Keratinocyte (primary cell): ENCODE data around the gene CLCN3. TPM values are rescaled to one million over a fixed set of nuclear protein-coding genes. Genes with fewer than 3 reads are reported as not detected.

Experiments
- DNase-seq: peaks from one replicate; pipeline ENCODE4 v3.0.0-alpha.2; 2011; ENCODE audit warnings: low read depth, missing footprints, low spot score
- FAIRE-seq: peaks from 2 replicates; lab custom pipeline; 2011; peaks lifted over from hg19 to GRCh38; lab: Jason Lieb, UNC
- H2AFZ ChIP-seq: 2 replicates; pipeline ENCODE4 v1.6.0; 2012; ENCODE audit warnings: low read length, control low read depth, inconsistent platforms; ENCODE audit not compliant: control insufficient read depth
- H3K27ac ChIP-seq: 2 replicates; pipeline ENCODE4 v1.5.1; 2011; ENCODE audit warnings: low read length; ENCODE audit not compliant: control insufficient read depth, insufficient read depth
- H3K27me3 ChIP-seq: 3 replicates; pipeline ENCODE4 v1.6.0; 2011; ENCODE audit warnings: low read length; ENCODE audit not compliant: control insufficient read depth, insufficient read depth; ENCODE audit errors: extremely low read depth
- H3K36me3 ChIP-seq, 2 experiments: 2 replicates in 1 of 2; 3 replicates in 1 of 2; pipeline ENCODE4 v1.5.1; 2011; ENCODE audit warnings: low read length in 2 of 2, mild to moderate bottlenecking in 1 of 2; ENCODE audit not compliant: control insufficient read depth in 2 of 2, insufficient read depth in 2 of 2; ENCODE audit errors: extremely low read depth in 1 of 2
- H3K4me1 ChIP-seq: 3 replicates; pipeline ENCODE4 v1.5.1; 2011; ENCODE audit warnings: low read length; ENCODE audit not compliant: control insufficient read depth, insufficient read depth; ENCODE audit errors: extremely low read depth
- H3K4me2 ChIP-seq: 3 replicates; pipeline ENCODE4 v1.6.0; 2011; ENCODE audit warnings: low read depth, low read length; ENCODE audit not compliant: control insufficient read depth, insufficient read depth; ENCODE audit errors: extremely low read depth
- H3K4me3 ChIP-seq, 3 experiments: fragments of 200-600 bp in 1 of 3; sonication (generic) in 1 of 3; 2 replicates in 2 of 3; 3 replicates in 1 of 3; pipeline ENCODE4 v1.5.1; 2011 to 2016; ENCODE audit warnings: low read length in 3 of 3, mild to moderate bottlenecking in 3 of 3, control low read depth in 2 of 3, inconsistent platforms in 1 of 3, low read depth in 1 of 3, mixed read lengths in 1 of 3, mixed run types in 1 of 3, moderate library complexity in 1 of 3; ENCODE audit not compliant: control insufficient read depth in 2 of 3, insufficient read depth in 2 of 3; ENCODE audit errors: extremely low read depth in 1 of 3
- H3K79me2 ChIP-seq: 2 replicates; pipeline ENCODE4 v1.6.0; 2012; ENCODE audit warnings: low read length; ENCODE audit not compliant: control insufficient read depth, insufficient read depth
- H3K9ac ChIP-seq: 3 replicates; pipeline ENCODE4 v1.6.0; 2011; ENCODE audit warnings: low read length; ENCODE audit not compliant: control insufficient read depth, insufficient read depth; ENCODE audit errors: extremely low read depth
- H3K9me1 ChIP-seq: 3 replicates; pipeline ENCODE4 v1.6.0; 2011; ENCODE audit warnings: low read length; ENCODE audit not compliant: control insufficient read depth, insufficient read depth; ENCODE audit errors: extremely low read depth
- H3K9me3 ChIP-seq: 2 replicates; pipeline ENCODE4 v1.5.1; 2012; ENCODE audit warnings: low read depth, low read length; ENCODE audit not compliant: control insufficient read depth
- H4K20me1 ChIP-seq: 3 replicates; pipeline ENCODE4 v1.6.0; 2011; ENCODE audit warnings: low read length; ENCODE audit not compliant: control insufficient read depth, insufficient read depth; ENCODE audit errors: extremely low read depth
- EZH2 ChIP-seq: IDR thresholded peaks from one replicate; pipeline ENCODE4 v1.6.1; 2012; ENCODE audit warnings: inconsistent platforms, mild to moderate bottlenecking, low read length, moderate library complexity
- dilution Hi-C: fragments of 300-500 bp; cut with MboI; formaldehyde crosslinking; loops from one replicate; pipeline ENCODE4 v1.7.0; 2020; ENCODE audit warnings: low sequenced_read_pairs; ENCODE audit not compliant: extremely low pct_ligation_motif_present
- polyA plus RNA-seq, 5 experiments: library from polyadenylated mRNA; depleted of rRNA in 3 of 5; stranded (reverse) in 3 of 5; stranded (forward) in 1 of 5; unstranded in 1 of 5; fragments of >200 nt; gene quantifications; 1 replicate in 1 of 5; 2 replicates in 3 of 5; 3 replicates in 1 of 5; pipeline versions ENCODE4 v1.2.1 to v1.2.3, GENCODE V29; 2011 to 2012; ENCODE audit warnings: missing spikeins in 2 of 5, low read depth in 1 of 5, low replicate concordance in 1 of 5
- TF ChIP-seq, protein P1 (sequence below), 3 experiments: IDR thresholded peaks in 1 of 3; conservative IDR thresholded peaks in 1 of 3; optimal IDR thresholded peaks in 1 of 3; 2 replicates in 2 of 3; 3 replicates in 1 of 3; pipeline versions ENCODE3 to v1.5.1; 2011; ENCODE audit warnings: low read length in 3 of 3, mild to moderate bottlenecking in 3 of 3, moderate library complexity in 2 of 3, control low read depth in 1 of 3, inconsistent platforms in 1 of 3; ENCODE audit not compliant: insufficient read depth in 2 of 3; ENCODE audit errors: extremely low read depth in 1 of 3

Gene CLCN3
- polyA plus RNA-seq, 1 donor (not counting 4 experiments of a cell fraction or from before 2014, with no cell fraction given) = 34.2 TPM

- H3K9ac ChIP-seq = no peak overlapping the region
- H3K9me3 ChIP-seq = no peaks in the 10 kb centered on the region
- no peaks in the 10 kb centered on the region for H3K4me1 ChIP-seq
- dilution Hi-C loops = no loop called here
- no peak overlapping the region for H2AFZ ChIP-seq
- no peak overlapping the region for H3K4me3 ChIP-seq
- FAIRE-seq = no peak
- H4K20me1 ChIP-seq = no peaks in the 10 kb centered on the region
- H3K27me3 ChIP-seq = no peaks in the 10 kb centered on the region
- H3K79me2 ChIP-seq = no peaks in the 10 kb centered on the region
- peaks cover 0 to 3% of the 10 kb centered on the region in 2 experiments for H3K36me3 ChIP-seq
- TF ChIP-seq, protein P1, sequence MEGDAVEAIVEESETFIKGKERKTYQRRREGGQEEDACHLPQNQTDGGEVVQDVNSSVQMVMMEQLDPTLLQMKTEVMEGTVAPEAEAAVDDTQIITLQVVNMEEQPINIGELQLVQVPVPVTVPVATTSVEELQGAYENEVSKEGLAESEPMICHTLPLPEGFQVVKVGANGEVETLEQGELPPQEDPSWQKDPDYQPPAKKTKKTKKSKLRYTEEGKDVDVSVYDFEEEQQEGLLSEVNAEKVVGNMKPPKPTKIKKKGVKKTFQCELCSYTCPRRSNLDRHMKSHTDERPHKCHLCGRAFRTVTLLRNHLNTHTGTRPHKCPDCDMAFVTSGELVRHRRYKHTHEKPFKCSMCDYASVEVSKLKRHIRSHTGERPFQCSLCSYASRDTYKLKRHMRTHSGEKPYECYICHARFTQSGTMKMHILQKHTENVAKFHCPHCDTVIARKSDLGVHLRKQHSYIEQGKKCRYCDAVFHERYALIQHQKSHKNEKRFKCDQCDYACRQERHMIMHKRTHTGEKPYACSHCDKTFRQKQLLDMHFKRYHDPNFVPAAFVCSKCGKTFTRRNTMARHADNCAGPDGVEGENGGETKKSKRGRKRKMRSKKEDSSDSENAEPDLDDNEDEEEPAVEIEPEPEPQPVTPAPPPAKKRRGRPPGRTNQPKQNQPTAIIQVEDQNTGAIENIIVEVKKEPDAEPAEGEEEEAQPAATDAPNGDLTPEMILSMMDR (optimal IDR thresholded peaks at IDR 0.05 in 1 of 3, IDR thresholded peaks at IDR 0.05 in 1 of 3, conservative IDR thresholded peaks at IDR 0.05 in 1 of 3; ENCODE audit: extremely low read depth in 1 of 3, insufficient read depth in 2 of 3, low read length in 3 of 3) = no peak
- TF ChIP-seq EZH2 = no peak
- H3K27ac ChIP-seq = no peak overlapping the region
- H3K9me1 ChIP-seq = no peaks in the 10 kb centered on the region
- H3K4me2 ChIP-seq = no peak overlapping the region
- DNase-seq = no peak
Observed at GRCh38 chr4:169582203-169582602, 38.2 kb upstream of the CLCN3 start.

DNA sequence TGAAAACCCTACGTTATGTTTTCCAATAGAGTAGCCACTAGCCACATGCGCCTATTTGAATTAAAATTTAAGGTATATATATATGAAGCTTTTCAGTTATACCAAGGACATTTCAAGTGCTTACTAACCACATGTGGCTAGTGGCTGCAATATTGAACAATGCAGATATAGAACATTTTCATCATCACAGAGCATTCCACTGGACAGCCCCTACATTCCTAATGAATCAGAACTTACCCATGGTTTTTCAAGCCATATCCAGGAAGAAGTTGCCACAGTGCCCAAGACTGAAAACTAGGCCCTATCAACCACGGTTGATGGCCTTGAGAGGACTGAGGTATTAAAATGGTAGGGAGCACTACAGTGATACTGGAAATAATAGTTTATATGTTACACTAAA is 37.7 kb upstream of the CLCN3 start:
- dilution Hi-C loops = no loop called here

More for the DNA sequence above, 37.7 kb upstream of the CLCN3 start:
- H3K4me1 ChIP-seq = no peaks in the 10 kb centered on the region
- H4K20me1 ChIP-seq = no peaks in the 10 kb centered on the region
- no peak for TF ChIP-seq EZH2
- TF ChIP-seq, protein P1 (optimal IDR thresholded peaks at IDR 0.05 in 1 of 3, IDR thresholded peaks at IDR 0.05 in 1 of 3, conservative IDR thresholded peaks at IDR 0.05 in 1 of 3; ENCODE audit: extremely low read depth in 1 of 3, insufficient read depth in 2 of 3, low read length in 3 of 3) = no peak
- no peak overlapping the region for H3K4me3 ChIP-seq
- no peaks in the 10 kb centered on the region for H3K79me2 ChIP-seq
- no peaks in the 10 kb centered on the region for H3K27me3 ChIP-seq
- no peak for FAIRE-seq
- H3K9me1 ChIP-seq = no peaks in the 10 kb centered on the region
- H3K9ac ChIP-seq = no peak overlapping the region
- no peaks in the 10 kb centered on the region for H3K9me3 ChIP-seq
- no peak overlapping the region for H3K4me2 ChIP-seq
- no peak for DNase-seq
- no peak overlapping the region for H3K27ac ChIP-seq
- peaks cover 0 to 3% of the 10 kb centered on the region in 2 experiments for H3K36me3 ChIP-seq
- no peak overlapping the region for H2AFZ ChIP-seq
